ENCODE measurements around the gene PIK3CG. TPM values are rescaled to one million over a fixed set of nuclear protein-coding genes. Genes with fewer than 3 reads are reported as not detected.

PIK3CG gene
- total RNA-seq, 1 donor from 2014 or later, result not detected

- no peak overlapping the region for H3K27ac Mint-ChIP-seq
- DNase-seq (ENCODE audit: extremely low spot score, unreplicated experiment), result no peak
- H3K4me3 Mint-ChIP-seq, result no peak overlapping the region
- TF ChIP-seq CTCF (conservative IDR thresholded peaks at IDR 0.05), result no peak
- H3K27me3 Mint-ChIP-seq, result peaks cover 6% of the 10 kb centered on the region
- no peaks in the 10 kb centered on the region for H3K9me3 Mint-ChIP-seq
- H3K4me1 Mint-ChIP-seq (ENCODE audit: unreplicated experiment), result peaks cover 8% of the 10 kb centered on the region
- H3K36me3 Mint-ChIP-seq, result no peaks in the 10 kb centered on the region
Observed at GRCh38 chr7:106839511-106839910, 25.6 kb upstream of the PIK3CG start.

GRCh38 chr7:106840342-106840741 lies 24.7 kb upstream of the PIK3CG start:
- H3K4me1 Mint-ChIP-seq (ENCODE audit: unreplicated experiment), result peaks cover 8% of the 10 kb centered on the region
- no peak overlapping the region for H3K4me3 Mint-ChIP-seq
- DNase-seq (ENCODE audit: extremely low spot score, unreplicated experiment), result no peak
- no peak for TF ChIP-seq CTCF (conservative IDR thresholded peaks at IDR 0.05)
- H3K27ac Mint-ChIP-seq, result no peak overlapping the region
- H3K36me3 Mint-ChIP-seq, result no peaks in the 10 kb centered on the region
- peaks cover 13% of the 10 kb centered on the region for H3K27me3 Mint-ChIP-seq
- H3K9me3 Mint-ChIP-seq, result no peaks in the 10 kb centered on the region

- no peak overlapping the region for H3K27ac Mint-ChIP-seq
- no peak for DNase-seq (ENCODE audit: extremely low spot score, unreplicated experiment)
- H3K9me3 Mint-ChIP-seq, result no peaks in the 10 kb centered on the region
Observed at GRCh38 chr7:106841896-106842390, 23.1 kb upstream of the PIK3CG start.

GRCh38 chr7:106844279-106844997 lies 20.6 kb upstream of the PIK3CG start:
- Mint-ChIP-seq H3K27ac (no peak overlapping the region), H3K4me1 (ENCODE audit: unreplicated experiment) (peaks cover 8% of the 10 kb centered on the region), H3K4me3 (no peak overlapping the region), H3K27me3 (peaks cover 26% of the 10 kb centered on the region), H3K9me3 (no peaks in the 10 kb centered on the region), H3K36me3 (no peaks in the 10 kb centered on the region)
- no peak for DNase-seq (ENCODE audit: extremely low spot score, unreplicated experiment)
- TF ChIP-seq CTCF (conservative IDR thresholded peaks at IDR 0.05), result no peak

More at GRCh38 chr7:106841896-106842390, 23.1 kb upstream of the PIK3CG start:
- peaks cover 17% of the 10 kb centered on the region for H3K27me3 Mint-ChIP-seq
- TF ChIP-seq CTCF (conservative IDR thresholded peaks at IDR 0.05), result no peak
- peaks cover 8% of the 10 kb centered on the region for H3K4me1 Mint-ChIP-seq (ENCODE audit: unreplicated experiment)
- H3K36me3 Mint-ChIP-seq, result no peaks in the 10 kb centered on the region
- no peak overlapping the region for H3K4me3 Mint-ChIP-seq

- no peak for TF ChIP-seq CTCF (conservative IDR thresholded peaks at IDR 0.05)
- Mint-ChIP-seq H3K27me3 (peaks cover 26% of the 10 kb centered on the region), H3K4me1 (ENCODE audit: unreplicated experiment) (no peaks in the 10 kb centered on the region), H3K36me3 (no peaks in the 10 kb centered on the region), H3K9me3 (no peaks in the 10 kb centered on the region), H3K4me3 (no peak overlapping the region), H3K27ac (no peak overlapping the region)
- no peak for DNase-seq (ENCODE audit: extremely low spot score, unreplicated experiment)
Observed at GRCh38 chr7:106848049-106848448, 17.0 kb upstream of the PIK3CG start.

Data from type B pancreatic cell (in vitro differentiated cells).